Activated T-helper 2 cell treated with anti-CD3 and anti-CD28 coated beads, Interferon-gamma antibody, Interleukin-2, Interleukin-4, amounts not matched to agents 10 μg/mL and 5 μg/mL and 100 μg/mL, durations not matched to agents 14 hours and 24 hours and 36 hours (primary cell): ENCODE measurements around the gene ZNF681. TPM values are rescaled to one million over a fixed set of nuclear protein-coding genes. Genes with fewer than 3 reads are reported as not detected.
"Not testable (repeated sequence)": the region's sequence is repeated elsewhere in the genome, so short reads cannot be mapped to it uniquely, and the experiment has no call there.

Source experiments
- DNase-seq: peaks from one replicate; pipeline ENCODE4 v3.0.0; 2021; ENCODE audit warnings: low spot score
- H3K27ac Mint-ChIP-seq: one replicate; pipeline ENCODE4 v1.8.0; 2021; ENCODE audit warnings: mixed read lengths
- H3K27me3 Mint-ChIP-seq: one replicate; pipeline ENCODE4 v1.8.0; 2021; ENCODE audit warnings: low read depth, mixed read lengths
- H3K36me3 Mint-ChIP-seq: one replicate; pipeline ENCODE4 v1.8.0; 2021; ENCODE audit warnings: low read depth, mixed read lengths
- H3K4me1 Mint-ChIP-seq: one replicate; pipeline ENCODE4 v1.8.0; 2021; ENCODE audit warnings: low read depth, mixed read lengths
- H3K4me3 Mint-ChIP-seq: one replicate; pipeline ENCODE4 v1.8.0; 2021; ENCODE audit warnings: low read depth, mild to moderate bottlenecking, moderate library complexity, mixed read lengths
- H3K9me3 Mint-ChIP-seq: one replicate; pipeline ENCODE4 v1.8.0; 2021; ENCODE audit warnings: mixed read lengths
- intact Hi-C: fragments of 100-400 bp; cut with micrococcal nuclease; formaldehyde crosslinking; loops from one replicate; pipeline ENCODE4 v1.15.1; 2023
- total RNA-seq: library from RNA; stranded (reverse); gene quantifications from 2 replicates; pipeline ENCODE4 v1.2.3, GENCODE V29; 2022

The ZNF681 gene
- total RNA-seq, 1 donor from 2014 or later = 3.5 TPM

GRCh38 chr19:23770672-23771250 lies 12.1 kb upstream of the ZNF681 start:
- peaks cover 31% of the 10 kb centered on the region for H3K9me3 Mint-ChIP-seq
- peaks cover 32% of the 10 kb centered on the region for H3K36me3 Mint-ChIP-seq
- peaks cover 1% of the 10 kb centered on the region for H3K4me1 Mint-ChIP-seq
- H3K27me3 Mint-ChIP-seq = no peaks in the 10 kb centered on the region
- intact Hi-C loops = no loop called here
- no peak overlapping the region for H3K27ac Mint-ChIP-seq
- no peak overlapping the region for H3K4me3 Mint-ChIP-seq
- no peak for DNase-seq

- intact Hi-C loops = no loop called here
- H3K36me3 Mint-ChIP-seq = peaks cover 37% of the 10 kb centered on the region
- H3K27me3 Mint-ChIP-seq = no peaks in the 10 kb centered on the region
- no peak overlapping the region for H3K4me3 Mint-ChIP-seq
- H3K9me3 Mint-ChIP-seq = peaks cover 39% of the 10 kb centered on the region
- peaks cover 1% of the 10 kb centered on the region for H3K4me1 Mint-ChIP-seq
- H3K27ac Mint-ChIP-seq = no peak overlapping the region
- DNase-seq = no peak
Measured at GRCh38 chr19:23769691-23770468, 11.2 kb upstream of the ZNF681 start.

- Mint-ChIP-seq H3K27ac (no peak overlapping the region), H3K27me3 (no peaks in the 10 kb centered on the region), H3K9me3 (peaks cover 35% of the 10 kb centered on the region), H3K4me3 (no peak overlapping the region), H3K36me3 (peaks cover 30% of the 10 kb centered on the region), H3K4me1 (peaks cover 9% of the 10 kb centered on the region)
- DNase-seq = no peak
- intact Hi-C loops = no loop called here
Measured at GRCh38 chr19:23766951-23767350, 8.3 kb upstream of the ZNF681 start.

GRCh38 chr19:23764781-23765180 lies 6.1 kb upstream of the ZNF681 start:
- Mint-ChIP-seq H3K36me3 (peaks cover 21% of the 10 kb centered on the region), H3K9me3 (peaks cover 27% of the 10 kb centered on the region), H3K4me1 (peaks cover 13% of the 10 kb centered on the region), H3K27me3 (no peaks in the 10 kb centered on the region), H3K4me3 (peak overlapping the region; percentile 60), H3K27ac (no peak overlapping the region)
- intact Hi-C loops = no loop called here
- DNase-seq = no peak

GRCh38 chr19:23762884-23763711 lies 4.4 kb upstream of the ZNF681 start:
- H3K4me3 Mint-ChIP-seq = peak overlapping the region; percentile 83
- H3K27me3 Mint-ChIP-seq = no peaks in the 10 kb centered on the region
- intact Hi-C loops = loop anchor here (1.0 to 2.0 kb wide), 2 partner anchors 76 to 513 kb away; partner anchors contain the start of genes ZNF675 and ZNF724

GRCh38 chr19:23762548-23762883 lies 3.8 kb upstream of the ZNF681 start:
- no peaks in the 10 kb centered on the region for H3K27me3 Mint-ChIP-seq
- intact Hi-C loops = loop anchor here (2.0 kb wide), 1 partner anchor 76 kb away; the partner anchor contains the start of gene ZNF675

More at GRCh38 chr19:23762884-23763711, 4.4 kb upstream of the ZNF681 start:
- Mint-ChIP-seq H3K9me3 (peaks cover 22% of the 10 kb centered on the region), H3K4me1 (peaks cover 17% of the 10 kb centered on the region), H3K27ac (peak overlapping the region; percentile 58), H3K36me3 (peaks cover 16% of the 10 kb centered on the region)
- peak; percentile 69 for DNase-seq

GRCh38 chr19:23760326-23760725 lies 1.6 kb upstream of the ZNF681 start:
- H3K27me3 Mint-ChIP-seq, DNase-seq, H3K27ac Mint-ChIP-seq, intact Hi-C loops, H3K4me3 Mint-ChIP-seq: not testable (repeated sequence)
- peaks cover 26% of the 10 kb centered on the region for H3K9me3 Mint-ChIP-seq
- peaks cover 17% of the 10 kb centered on the region for H3K4me1 Mint-ChIP-seq
- peaks cover 18% of the 10 kb centered on the region for H3K36me3 Mint-ChIP-seq

More at GRCh38 chr19:23762548-23762883, 3.8 kb upstream of the ZNF681 start:
- peaks cover 16% of the 10 kb centered on the region for H3K36me3 Mint-ChIP-seq
- no peak overlapping the region for H3K27ac Mint-ChIP-seq
- H3K4me1 Mint-ChIP-seq = peaks cover 17% of the 10 kb centered on the region
- peak overlapping the region; percentile 83 for H3K4me3 Mint-ChIP-seq
- DNase-seq = no peak
- peaks cover 22% of the 10 kb centered on the region for H3K9me3 Mint-ChIP-seq

- H3K4me1 Mint-ChIP-seq, DNase-seq, H3K4me3 Mint-ChIP-seq, intact Hi-C loops, H3K27ac Mint-ChIP-seq, H3K27me3 Mint-ChIP-seq: not testable (repeated sequence)
- peaks cover 44% of the 10 kb centered on the region for H3K36me3 Mint-ChIP-seq
- peaks cover 48% of the 10 kb centered on the region for H3K9me3 Mint-ChIP-seq
Measured at GRCh38 chr19:23743633-23744232, 15.0 kb downstream of the ZNF681 start.

GRCh38 chr19:23730729-23731465 lies 27.8 kb downstream of the ZNF681 start:
- H3K27me3 Mint-ChIP-seq, H3K4me3 Mint-ChIP-seq, intact Hi-C loops, H3K36me3 Mint-ChIP-seq, DNase-seq, H3K4me1 Mint-ChIP-seq, H3K27ac Mint-ChIP-seq: not testable (repeated sequence)
- H3K9me3 Mint-ChIP-seq = peaks cover 32% of the 10 kb centered on the region

GRCh38 chr19:23724161-23724560 lies 34.5 kb downstream of the ZNF681 start:
- peaks cover 33% of the 10 kb centered on the region for H3K9me3 Mint-ChIP-seq
- H3K36me3 Mint-ChIP-seq, H3K27ac Mint-ChIP-seq: not testable (repeated sequence)

GRCh38 chr19:23718802-23719201 lies 39.9 kb downstream of the ZNF681 start:
- Mint-ChIP-seq H3K27ac (no peak overlapping the region), H3K27me3 (no peaks in the 10 kb centered on the region), H3K4me3 (no peak overlapping the region), H3K4me1 (no peaks in the 10 kb centered on the region), H3K36me3 (no peaks in the 10 kb centered on the region), H3K9me3 (peaks cover 46% of the 10 kb centered on the region)
- intact Hi-C loops = no loop called here
- no peak for DNase-seq

More at GRCh38 chr19:23724161-23724560, 34.5 kb downstream of the ZNF681 start:
- H3K4me1 Mint-ChIP-seq, H3K27me3 Mint-ChIP-seq, DNase-seq, H3K4me3 Mint-ChIP-seq, intact Hi-C loops: not testable (repeated sequence)

- Mint-ChIP-seq H3K27ac (no peak overlapping the region), H3K4me1 (no peaks in the 10 kb centered on the region), H3K27me3 (no peaks in the 10 kb centered on the region), H3K4me3 (no peak overlapping the region), H3K36me3 (no peaks in the 10 kb centered on the region), H3K9me3 (peaks cover 41% of the 10 kb centered on the region)
- DNase-seq = no peak
- intact Hi-C loops = no loop called here
Measured at GRCh38 chr19:23716792-23717191, 41.9 kb downstream of the ZNF681 start.
